ENCODE results near the gene CHMP2A. TPM values are rescaled to one million over a fixed set of nuclear protein-coding genes. Genes with fewer than 3 reads are reported as not detected.
A peak's percentile ranks its signal among the peaks of the same experiment; 100 is the strongest.

Gene CHMP2A
- total and polyA plus RNA-seq, 10 of the 15 experiments (the other 5 are each of a cell fraction or from before 2014, with no cell fraction given) = 69.5 to 172 (median 109) TPM

- TF ChIP-seq EZH2 (IDR thresholded peaks at IDR 0.05; ENCODE audit: borderline replicate concordance, control insufficient read depth, low read depth, low read length) (no peak), ATF2 (IDR thresholded peaks at IDR 0.05; ENCODE audit: low read length) (no peak), ZNF687 (IDR thresholded peaks at IDR 0.05) (no peak), BMI1 (IDR thresholded peaks at IDR 0.05; ENCODE audit: borderline replicate concordance) (no peak), CHD2 (IDR thresholded peaks at IDR 0.05; ENCODE audit: borderline replicate concordance, low read depth, low read length) (no peak), NFIC (IDR thresholded peaks at IDR 0.05; ENCODE audit: low read depth, low read length) (no peak), BCL3 (IDR thresholded peaks at IDR 0.05; ENCODE audit: borderline replicate concordance, insufficient read depth, low read depth, low read length, poor library complexity, severe bottlenecking) (no peak), IKZF2 (IDR thresholded peaks at IDR 0.05) (no peak), RELB (IDR thresholded peaks at IDR 0.05; ENCODE audit: low read depth) (no peak), IKZF1 (conservative IDR thresholded peaks at IDR 0.05) (no peak), ESRRA (IDR thresholded peaks at IDR 0.05; ENCODE audit: low read length) (no peak), NR2C1 (IDR thresholded peaks at IDR 0.05) (peak; percentile 53), ZBED1 (IDR thresholded peaks at IDR 0.05; ENCODE audit: borderline replicate concordance) (no peak), BCLAF1 (IDR thresholded peaks at IDR 0.05) (no peak), NR2F1 (conservative IDR thresholded peaks at IDR 0.05) (0 out of 2 replicates have a peak, but pooled peaks have one; percentile 64)
Observed at GRCh38 chr19:58544591-58545285, 10.2 kb downstream of the CHMP2A start (continued).

Data from GM12878 (cell line).